BE2C (cell line): Measurements from ENCODE around the gene CIPC.

Source experiments
- DNase-seq: peaks from one replicate; pipeline ENCODE4 v3.0.0-alpha.2; 2020
- H3K27me3 ChIP-seq: fragments of 250-450 bp; sonication (Bioruptor Pico); 2 replicates; pipeline ENCODE4 v1.5.1; 2020; ENCODE audit warnings: mild to moderate bottlenecking
- H3K36me3 ChIP-seq: fragments of 250-450 bp; sonication (Bioruptor Pico); 2 replicates; pipeline ENCODE4 v1.5.1; 2020; ENCODE audit warnings: mild to moderate bottlenecking
- H3K4me1 ChIP-seq: fragments of 250-450 bp; sonication (Bioruptor Pico); 2 replicates; pipeline ENCODE4 v1.5.1; 2020
- H3K4me3 ChIP-seq: 2 replicates; pipeline ENCODE4 v1.5.1; 2011; ENCODE audit warnings: low read depth, low read length
- H3K9me3 ChIP-seq: fragments of 250-450 bp; sonication (Bioruptor Pico); 2 replicates; pipeline ENCODE4 v1.5.1; 2020
- CTCF ChIP-seq: IDR thresholded peaks from 2 replicates; pipeline ENCODE4 v1.5.1; 2012; ENCODE audit warnings: mild to moderate bottlenecking, low read depth, low read length

Gene CIPC

DNA sequence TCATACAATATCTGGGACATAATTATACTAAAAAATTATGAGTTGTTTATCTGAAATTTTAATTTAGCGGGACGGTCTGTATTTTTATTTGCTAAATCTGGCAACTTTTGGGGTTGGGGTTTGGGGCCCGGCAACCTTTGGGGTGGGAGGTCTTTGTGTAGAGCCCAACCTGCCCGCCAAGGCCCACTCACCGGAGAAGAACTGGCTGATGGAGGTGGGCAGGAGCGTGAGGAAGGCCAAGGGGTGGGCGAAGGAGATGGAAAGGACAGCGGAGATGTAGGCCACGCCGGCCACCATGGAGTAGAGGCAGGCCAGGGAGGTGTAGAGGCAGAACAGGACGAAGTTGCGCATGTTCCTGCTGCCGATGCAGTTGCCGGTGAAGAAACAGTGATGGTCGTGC is 41.0 kb downstream of the CIPC start:
- Histone ChIP-seq H3K4me3 (no peak overlapping the region), H3K9me3 (no peaks in the 10 kb centered on the region), H3K4me1 (peaks cover 2% of the 10 kb centered on the region; the same call in 1 of the 2 replicates), H3K36me3 (no peaks in the 10 kb centered on the region), H3K27me3 (peaks cover 18% of the 10 kb centered on the region)
- DNase-seq: no peak
- TF ChIP-seq CTCF: no peak

- TF ChIP-seq CTCF: peak; percentile 74
- peak; percentile 79 for DNase-seq
- H3K27me3 ChIP-seq: peaks cover 18% of the 10 kb centered on the region
- H3K4me1 ChIP-seq: peaks cover 2% of the 10 kb centered on the region; the same call in 1 of the 2 replicates
- H3K36me3 ChIP-seq: no peaks in the 10 kb centered on the region
- H3K4me3 ChIP-seq: peak overlapping the region; percentile 62
- no peaks in the 10 kb centered on the region for H3K9me3 ChIP-seq
These were observed 41.7 kb downstream of the CIPC start for GRCh38 chr14:77139540-77140358.

GRCh38 chr14:77140359-77141213 is 42.5 kb downstream of the CIPC start:
- H3K36me3 ChIP-seq: no peaks in the 10 kb centered on the region
- DNase-seq: no peak

DNA sequence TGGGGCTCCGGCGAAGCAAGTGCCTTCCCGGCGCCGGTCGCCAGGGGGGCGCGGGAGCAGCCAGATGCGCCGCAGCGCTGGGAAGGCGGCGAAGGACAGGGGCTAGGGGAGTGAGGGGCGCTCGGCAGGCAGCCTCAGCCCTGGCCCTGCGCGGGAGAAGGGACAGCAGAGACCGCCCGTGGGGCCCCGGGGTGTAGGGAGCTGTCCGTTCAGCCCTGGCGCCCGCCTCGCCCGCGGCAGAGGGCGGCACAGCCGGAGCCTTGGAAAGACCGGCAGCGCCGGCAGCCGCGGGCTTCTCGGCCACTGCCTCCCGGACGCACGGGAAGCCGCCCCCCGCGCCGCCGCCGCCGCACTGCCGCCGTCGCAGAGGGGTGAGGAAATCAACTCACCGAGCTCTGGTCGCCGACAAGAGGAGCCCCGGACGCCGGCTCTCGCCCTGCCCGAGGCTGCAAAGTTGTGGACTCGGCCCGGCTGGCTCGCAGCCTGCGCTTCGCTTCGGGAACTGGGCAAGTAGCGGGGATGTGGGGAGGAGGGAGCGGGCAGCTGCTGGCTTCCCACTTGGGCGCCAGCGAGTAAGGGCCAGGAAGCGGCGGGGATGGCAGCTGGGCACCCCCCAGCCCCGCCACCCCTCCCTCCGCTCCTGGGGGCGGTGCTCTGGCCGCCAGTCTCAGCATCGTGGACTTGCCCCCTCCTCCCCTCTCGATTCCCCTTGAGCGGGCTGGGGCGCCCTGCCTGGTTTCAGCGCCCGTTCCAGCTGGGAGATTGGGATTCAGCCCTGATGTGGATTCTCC is 43.4 kb downstream of the CIPC start, which contains the start of gene ZDHHC22:
ZDHHC22 (minus strand) TSS at position 578 of the 791 bp plus-strand sequence. CDS start 2,053 bp downstream, outside the sequence.
- peak; percentile 40 for TF ChIP-seq CTCF
- peak; percentile 84 for DNase-seq
- Histone ChIP-seq H3K9me3 (no peaks in the 10 kb centered on the region), H3K4me3 (peak within 1 kb of the TSS; percentile 62), H3K27me3 (peaks cover 18% of the 10 kb centered on the region), H3K36me3 (no peaks in the 10 kb centered on the region), H3K4me1 (peaks cover 2% of the 10 kb centered on the region; the same call in 1 of the 2 replicates)

More at GRCh38 chr14:77140359-77141213, 42.5 kb downstream of the CIPC start:
- Histone ChIP-seq H3K4me3 (peak overlapping the region; percentile 62), H3K27me3 (peaks cover 18% of the 10 kb centered on the region), H3K9me3 (no peaks in the 10 kb centered on the region), H3K4me1 (peaks cover 2% of the 10 kb centered on the region; the same call in 1 of the 2 replicates)
- no peak for TF ChIP-seq CTCF

DNA sequence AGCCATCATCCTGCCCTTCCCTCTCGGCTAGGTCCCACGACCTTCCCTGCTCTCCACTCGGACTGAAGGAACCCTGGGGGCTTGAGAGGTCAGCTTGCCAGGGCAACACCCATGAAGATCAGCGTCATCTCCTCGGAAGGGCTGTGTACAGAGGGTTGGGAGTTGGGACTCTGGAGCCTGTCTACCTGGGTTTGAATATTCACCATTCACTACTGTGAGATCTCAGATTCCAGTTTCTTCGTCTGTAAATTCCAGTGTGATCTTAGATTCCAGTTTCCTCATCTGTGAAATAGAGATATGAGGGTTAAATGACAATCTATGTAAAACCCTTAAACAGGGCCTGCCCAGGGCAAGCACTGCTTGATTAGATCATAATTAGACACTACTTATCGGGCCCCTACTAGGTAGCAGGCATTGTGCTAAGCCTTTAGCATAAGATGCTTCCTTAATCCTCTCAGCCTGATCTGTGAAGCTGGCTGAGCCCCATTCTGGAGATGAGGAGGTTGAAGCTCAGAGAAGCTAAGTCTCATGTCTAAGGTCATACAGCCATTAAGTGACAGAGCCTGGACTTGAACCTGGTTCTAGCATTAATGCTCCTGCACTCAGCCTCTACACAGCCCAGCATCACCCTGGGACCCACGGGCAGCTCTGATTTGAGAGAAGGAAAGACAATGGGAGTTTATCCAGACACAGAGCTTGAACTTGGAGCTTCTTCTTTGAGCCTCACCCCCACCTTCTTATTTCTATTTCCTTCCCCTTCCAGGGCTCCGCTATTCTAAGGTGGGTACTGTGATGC is 44.1 kb downstream of the CIPC start:
- Histone ChIP-seq H3K4me1 (peaks cover 2% of the 10 kb centered on the region; the same call in 1 of the 2 replicates), H3K36me3 (no peaks in the 10 kb centered on the region), H3K4me3 (peak overlapping the region; percentile 62), H3K9me3 (no peaks in the 10 kb centered on the region), H3K27me3 (peaks cover 18% of the 10 kb centered on the region)
- no peak for TF ChIP-seq CTCF
- DNase-seq: no peak
